MCF 10A (cell line): ENCODE data around the gene SNX32. TPM values are rescaled to one million over a fixed set of nuclear protein-coding genes. Genes with fewer than 3 reads are reported as not detected.

ENCODE experiments used
- BruUV-seq: library from RNA; stranded (reverse); fragments of 400-500 nt; replicated peaks from 2 replicates; lab custom pipeline; 2021; lab: Mats Ljungman, UMichigan
- CTCF ChIA-PET: fragments of 300-600 bp; sonication (Branson Sonifier 250); formaldehyde crosslinking; extraction: SDS; loops from one replicate; lab custom pipeline; 2021; ENCODE audit warnings: antibody characterized with exemption, inconsistent platforms; lab: Yijun Ruan, JAX
- POLR2A ChIA-PET: fragments of 300-600, 350-650 bp; sonication (Branson Sonifier 250); formaldehyde crosslinking; extraction: SDS; loops from one replicate; lab custom pipeline; 2020; ENCODE audit warnings: antibody characterized with exemption, inconsistent platforms; lab: Yijun Ruan, JAX
- DNase-seq: peaks from one replicate; pipeline ENCODE4 v3.0.0-alpha.2; 2018; ENCODE audit not compliant: unreplicated experiment
- H3K27ac Mint-ChIP-seq: one replicate; pipeline ENCODE4 v1.8.0; 2022; ENCODE audit warnings: mild to moderate bottlenecking, low read depth, mixed read lengths; ENCODE audit not compliant: unreplicated experiment
- H3K27me3 Mint-ChIP-seq: one replicate; pipeline ENCODE4 v1.8.0; 2022; ENCODE audit warnings: mixed read lengths; ENCODE audit not compliant: insufficient read depth, unreplicated experiment
- H3K36me3 Mint-ChIP-seq: one replicate; pipeline ENCODE4 v1.8.0; 2022; ENCODE audit warnings: mild to moderate bottlenecking, moderate library complexity, mixed read lengths; ENCODE audit not compliant: insufficient read depth, unreplicated experiment
- H3K4me1 Mint-ChIP-seq: one replicate; pipeline ENCODE4 v1.8.0; 2022; ENCODE audit warnings: mixed read lengths; ENCODE audit not compliant: insufficient read depth, unreplicated experiment
- H3K4me3 Mint-ChIP-seq: one replicate; pipeline ENCODE4 v1.8.0; 2022; ENCODE audit warnings: mild to moderate bottlenecking, moderate library complexity, mixed read lengths; ENCODE audit not compliant: unreplicated experiment
- H3K9me3 Mint-ChIP-seq: one replicate; pipeline ENCODE4 v1.8.0; 2022; ENCODE audit warnings: mixed read lengths; ENCODE audit not compliant: unreplicated experiment
- intact Hi-C: fragments of 100-400 bp; cut with micrococcal nuclease; formaldehyde crosslinking; loops from 2 replicates; pipeline ENCODE4 v1.14.1; 2022
- total RNA-seq: library from RNA; stranded (reverse); gene quantifications from 2 replicates; pipeline ENCODE4 v1.2.3, GENCODE V29; 2022
- TF ChIP-seq, protein P1 (sequence below): fragments of 200-600 bp; IDR thresholded peaks from one replicate; pipeline ENCODE4 v1.8.0; 2022; ENCODE audit warnings: antibody characterized with exemption, mild to moderate bottlenecking; ENCODE audit not compliant: unreplicated experiment

SNX32 gene
- total RNA-seq, 1 experiment from 2014 or later = not detected

DNA sequence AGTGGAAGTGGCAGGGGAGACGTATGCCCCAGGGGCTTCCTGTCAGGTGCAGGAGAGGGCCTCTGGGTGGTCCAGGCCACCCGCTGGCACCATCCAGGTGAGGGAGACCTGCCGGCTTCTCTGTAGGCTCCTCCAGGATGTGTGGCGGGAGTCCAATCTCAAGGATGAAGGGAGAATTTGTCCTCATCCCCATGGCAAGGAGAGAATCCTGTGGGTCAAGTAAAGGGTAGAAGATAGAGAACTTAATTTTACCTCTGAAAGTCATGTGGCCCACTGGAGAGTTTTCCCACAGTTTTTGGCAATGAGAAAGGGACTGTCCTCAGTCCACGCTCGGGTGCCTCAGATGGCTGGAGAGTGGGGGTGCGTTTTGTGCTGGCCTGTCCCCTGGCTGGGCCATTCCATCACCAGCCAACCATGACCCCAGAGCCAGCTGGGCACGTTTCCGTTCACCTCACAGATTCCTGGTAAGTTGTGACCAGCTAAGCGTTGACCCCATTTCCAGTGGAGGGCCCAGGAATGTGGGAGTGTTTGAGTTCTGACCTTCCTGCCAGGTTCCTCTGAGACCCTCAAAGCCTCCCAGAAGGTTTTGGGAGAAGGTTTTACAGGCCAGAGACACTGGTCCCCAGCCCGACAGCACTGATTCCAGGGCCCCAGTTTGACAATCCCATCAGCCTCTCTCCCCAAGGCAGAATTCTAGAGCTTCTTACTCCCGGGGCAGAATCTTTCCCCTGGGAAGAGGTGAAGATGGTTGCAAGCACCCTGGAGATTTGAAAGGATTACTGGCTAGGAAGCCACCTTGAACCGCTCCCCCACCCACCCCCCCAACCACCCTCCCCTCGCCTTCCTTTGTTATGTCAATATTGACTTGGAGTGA is 44.3 kb upstream of the SNX32 start:
- Mint-ChIP-seq H3K27me3 (peaks cover 22% of the 10 kb centered on the region), H3K4me3 (no peak overlapping the region), H3K9me3 (no peaks in the 10 kb centered on the region), H3K27ac (no peak overlapping the region), H3K4me1 (peaks cover 7% of the 10 kb centered on the region), H3K36me3 (no peaks in the 10 kb centered on the region)
- ChIA-PET POLR2A (interaction anchor here (0.6 to 1.5 kb wide), 3 partner anchors 9 to 78 kb away, joined by 3 to 7 read pairs (median 3); no protein-coding TSS in a partner anchor), CTCF (interaction anchor here (1.6 to 5.2 kb wide), 2 partner anchors 10 kb away, joined by 8 to 41 read pairs; partner anchors contain the start of gene AP5B1)
- TF ChIP-seq, protein P1, sequence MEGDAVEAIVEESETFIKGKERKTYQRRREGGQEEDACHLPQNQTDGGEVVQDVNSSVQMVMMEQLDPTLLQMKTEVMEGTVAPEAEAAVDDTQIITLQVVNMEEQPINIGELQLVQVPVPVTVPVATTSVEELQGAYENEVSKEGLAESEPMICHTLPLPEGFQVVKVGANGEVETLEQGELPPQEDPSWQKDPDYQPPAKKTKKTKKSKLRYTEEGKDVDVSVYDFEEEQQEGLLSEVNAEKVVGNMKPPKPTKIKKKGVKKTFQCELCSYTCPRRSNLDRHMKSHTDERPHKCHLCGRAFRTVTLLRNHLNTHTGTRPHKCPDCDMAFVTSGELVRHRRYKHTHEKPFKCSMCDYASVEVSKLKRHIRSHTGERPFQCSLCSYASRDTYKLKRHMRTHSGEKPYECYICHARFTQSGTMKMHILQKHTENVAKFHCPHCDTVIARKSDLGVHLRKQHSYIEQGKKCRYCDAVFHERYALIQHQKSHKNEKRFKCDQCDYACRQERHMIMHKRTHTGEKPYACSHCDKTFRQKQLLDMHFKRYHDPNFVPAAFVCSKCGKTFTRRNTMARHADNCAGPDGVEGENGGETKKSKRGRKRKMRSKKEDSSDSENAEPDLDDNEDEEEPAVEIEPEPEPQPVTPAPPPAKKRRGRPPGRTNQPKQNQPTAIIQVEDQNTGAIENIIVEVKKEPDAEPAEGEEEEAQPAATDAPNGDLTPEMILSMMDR = no peak
- no peak for DNase-seq
- no TSS peak for BruUV-seq
- intact Hi-C loops = no loop called here

DNA sequence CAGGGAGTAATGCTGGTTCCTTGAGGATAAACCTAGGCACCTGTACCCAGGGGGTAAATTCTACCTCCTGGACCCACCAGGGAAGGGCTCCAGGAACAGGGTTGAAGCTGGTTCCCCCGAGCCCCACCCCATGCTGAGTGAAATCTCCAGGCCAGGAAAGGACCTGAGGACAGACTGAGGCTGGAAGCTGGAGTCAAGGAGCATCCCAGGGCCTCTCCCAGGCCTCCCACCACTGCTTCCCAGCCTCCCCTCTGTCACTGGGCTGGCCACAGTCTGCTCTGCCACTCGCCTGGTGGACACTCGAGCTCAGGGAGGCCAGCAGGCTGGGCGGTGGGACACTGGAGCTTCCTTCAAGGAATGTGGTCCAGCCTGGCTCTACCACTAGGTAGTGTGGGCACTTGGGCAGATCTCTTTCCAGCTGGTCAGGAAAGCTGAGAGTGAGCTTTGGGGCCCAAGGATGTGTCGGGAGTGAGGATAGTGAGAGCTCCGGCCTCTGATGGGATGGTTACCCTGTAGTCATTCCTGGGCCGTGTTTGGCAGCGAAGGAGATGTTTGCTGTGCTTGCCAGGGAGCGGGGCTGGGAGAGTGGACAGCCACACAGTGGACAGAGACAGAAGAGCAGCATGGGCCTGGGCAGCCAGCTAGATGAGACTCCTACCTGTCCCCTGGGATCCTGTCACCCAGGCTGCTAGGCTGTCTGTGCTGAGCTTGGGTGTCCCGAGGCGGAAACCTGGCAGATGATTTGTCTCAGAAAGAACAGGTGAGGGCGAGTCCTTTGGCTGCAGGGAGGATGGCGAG is 43.5 kb upstream of the SNX32 start:
- DNase-seq = no peak
- peaks cover 21% of the 10 kb centered on the region for H3K27me3 Mint-ChIP-seq
- H3K4me1 Mint-ChIP-seq = peaks cover 7% of the 10 kb centered on the region
- TF ChIP-seq, protein P1 = no peak
- no peaks in the 10 kb centered on the region for H3K36me3 Mint-ChIP-seq
- H3K9me3 Mint-ChIP-seq = no peaks in the 10 kb centered on the region
- intact Hi-C loops = no loop called here
- H3K4me3 Mint-ChIP-seq = no peak overlapping the region
- ChIA-PET POLR2A (interaction anchor here (1.2 to 1.5 kb wide), 2 partner anchors 10 to 79 kb away, joined by 3 to 7 read pairs; no protein-coding TSS in a partner anchor), CTCF (interaction anchor here (0.6 to 5.2 kb wide), 2 partner anchors 11 to 36 kb away, joined by 3 to 41 read pairs; partner anchors contain the start of gene AP5B1)
- no TSS peak for BruUV-seq
- H3K27ac Mint-ChIP-seq = no peak overlapping the region

DNA sequence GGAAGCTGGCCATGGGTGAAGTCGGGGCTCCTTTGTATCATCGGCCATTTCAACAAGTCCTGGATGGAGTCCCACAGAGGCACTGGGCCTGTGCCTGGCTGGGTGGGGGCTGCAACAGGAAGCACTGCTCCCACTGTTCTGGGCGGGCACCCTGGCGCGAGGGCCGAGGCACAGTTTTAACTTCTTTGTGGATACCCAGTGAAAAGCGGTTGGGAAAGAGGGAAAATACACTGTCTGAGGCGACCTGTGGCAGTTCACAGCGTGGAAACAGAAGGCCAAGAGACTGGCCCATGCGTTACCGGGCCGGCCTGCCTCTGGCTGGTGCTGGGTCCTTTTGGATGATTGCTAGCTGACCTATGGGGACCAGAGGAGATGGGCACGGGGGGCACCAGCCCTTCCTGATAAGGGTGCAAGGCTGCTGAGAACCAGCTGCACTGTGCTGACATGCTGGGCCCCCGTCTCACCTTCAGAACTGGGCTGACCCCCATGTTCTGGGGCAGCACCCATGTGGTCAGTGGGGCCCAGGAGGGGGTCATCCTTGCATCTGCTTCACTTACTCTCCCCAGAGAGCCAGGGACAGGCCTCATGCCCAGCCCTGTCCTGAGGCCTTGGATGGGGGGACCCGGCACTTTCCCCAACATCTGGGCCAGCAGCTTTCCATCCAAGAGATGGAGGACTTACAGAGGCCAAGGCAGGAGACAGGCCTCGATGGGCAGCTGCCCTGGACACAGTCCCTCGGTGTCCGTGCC is 42.7 kb upstream of the SNX32 start:
- POLR2A ChIA-PET = interaction anchor here (1.2 to 1.5 kb wide), 2 partner anchors 11 to 80 kb away, joined by 3 to 7 read pairs; no protein-coding TSS in a partner anchor
- intact Hi-C loops = no loop called here
- TF ChIP-seq, protein P1 = no peak
- H3K4me3 Mint-ChIP-seq = no peak overlapping the region
- no TSS peak for BruUV-seq
- no peaks in the 10 kb centered on the region for H3K36me3 Mint-ChIP-seq
- H3K4me1 Mint-ChIP-seq = peaks cover 7% of the 10 kb centered on the region
- CTCF ChIA-PET = interaction anchor here (0.5 to 5.2 kb wide), 4 partner anchors 11 to 123 kb away, joined by 3 to 41 read pairs (median 4); partner anchors contain the start of gene AP5B1
- H3K9me3 Mint-ChIP-seq = no peaks in the 10 kb centered on the region
- peaks cover 14% of the 10 kb centered on the region for H3K27me3 Mint-ChIP-seq
- DNase-seq = no peak
- no peak overlapping the region for H3K27ac Mint-ChIP-seq
